Thyroid gland (tissue), 4 donors: Measurements from ENCODE around the gene KHDC1L.

Source experiments
- CTCF ChIP-seq, 6 experiments: fragments of 200-600 bp in 3 of 6; fragments of 450-650 bp in 3 of 6; sonication (generic) in 3 of 6; IDR thresholded peaks; one replicate each; pipeline ENCODE4 v1.5.1; 2016 to 2019; ENCODE audit warnings: antibody characterized with exemption in 6 of 6, mild to moderate bottlenecking in 2 of 6, inconsistent platforms in 1 of 6, moderate library complexity in 1 of 6
- POLR2A ChIP-seq, 2 donors: fragments of 450-650 bp; IDR thresholded peaks; one replicate each; pipeline ENCODE4 v1.6.1; 2017; ENCODE audit warnings: antibody characterized with exemption in 2 of 2, mild to moderate bottlenecking in 2 of 2, moderate library complexity in 1 of 2

DNA sequence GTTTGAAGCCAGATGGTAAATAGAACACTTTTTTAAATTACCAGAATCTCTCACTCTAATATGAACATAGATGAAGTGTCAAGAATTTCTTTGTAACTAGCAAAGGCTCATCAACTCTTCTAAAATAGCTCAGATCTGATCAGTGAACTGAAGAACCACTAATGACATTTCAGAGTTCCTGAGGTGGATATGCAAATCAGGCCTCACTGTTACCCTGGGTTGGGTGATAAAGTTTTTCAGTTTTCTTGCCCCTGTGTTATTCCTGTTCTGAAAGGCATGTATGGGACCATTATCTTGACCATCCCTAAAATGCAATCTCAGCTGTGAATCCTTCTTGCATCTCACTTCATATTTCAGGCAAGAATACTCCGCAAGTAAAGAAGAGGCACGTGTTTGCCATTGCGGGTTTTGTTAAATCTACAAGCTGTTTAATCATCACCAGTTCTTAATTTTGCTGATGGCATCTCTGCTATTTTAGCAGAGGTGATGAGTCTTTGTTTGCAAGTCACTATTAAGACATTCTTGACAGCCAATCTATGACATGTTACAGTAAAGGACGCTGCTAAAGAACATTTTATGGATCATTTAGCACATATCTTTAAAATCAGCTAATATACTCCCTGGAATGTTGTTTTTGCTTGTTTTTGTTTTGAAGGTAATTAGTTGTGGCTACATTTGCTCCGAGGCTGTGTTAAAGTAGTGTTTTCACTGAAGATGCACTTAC, 47.9 kb downstream of the KHDC1L start:
- TF ChIP-seq CTCF (IDR thresholded peaks at IDR 0.05) (no peak), POLR2A (IDR thresholded peaks at IDR 0.05) (no peak)
